HepG2 (cell line): ENCODE data around the gene FOXA1. TPM values are rescaled to one million over a fixed set of nuclear protein-coding genes. Genes with fewer than 3 reads are reported as not detected.

Source experiments
- ATAC-seq: fragments of 200-7000 bp; cut with Tn5 transposase; 3 replicates; pipeline ENCODE4 v1.9.1; 2020; ENCODE audit warnings: mild to moderate bottlenecking, moderate library complexity
- BruUV-seq: library from RNA; stranded (reverse); fragments of 400-500 nt; replicated peaks from 2 replicates; lab custom pipeline; 2021; lab: Mats Ljungman, UMichigan
- CTCF ChIA-PET: fragments of 300-600 bp; formaldehyde crosslinking; extraction: SDS; loops from one replicate; lab custom pipeline; 2021; ENCODE audit warnings: low total read pairs, inconsistent platforms, low intra/inter-chr PET ratio; lab: Yijun Ruan, JAX
- POLR2A ChIA-PET: fragments of 350-600 bp; sonication (Branson Sonifier 250); formaldehyde crosslinking; loops from one replicate; lab custom pipeline; 2020; ENCODE audit warnings: antibody characterized with exemption, inconsistent platforms; lab: Yijun Ruan, JAX
- DNase-seq: peaks from one replicate; pipeline ENCODE4 v3.0.0-alpha.2; 2015; ENCODE audit warnings: low spot score
- FAIRE-seq: peaks from 3 replicates; lab custom pipeline; 2011; peaks lifted over from hg19 to GRCh38; lab: Jason Lieb, UNC
- H2AFZ ChIP-seq: one replicate; pipeline ENCODE4 v1.6.1; 2011; ENCODE audit warnings: low read length, inconsistent platforms
- H3K27ac ChIP-seq: fragments of 300-600 bp; 3 replicates; pipeline ENCODE4 v1.8.0; 2011; ENCODE audit warnings: mixed run types, mild to moderate bottlenecking, mixed read lengths, low read length, inconsistent platforms; ENCODE audit not compliant: insufficient read depth; ENCODE audit errors: extremely low read length
- H3K27me3 ChIP-seq, 2 experiments: fragments of 200-600 bp in 1 of 2; 2 replicates in 1 of 2; 3 replicates in 1 of 2; pipeline versions ENCODE4 v1.6.0 to v1.8.0; 2011; ENCODE audit warnings: low read length in 2 of 2, mild to moderate bottlenecking in 2 of 2, moderate library complexity in 2 of 2, inconsistent platforms in 1 of 2; ENCODE audit not compliant: insufficient read depth in 2 of 2, control insufficient read depth in 1 of 2
- H3K36me3 ChIP-seq, 2 experiments: fragments of 200-600 bp in 1 of 2; replicated peaks in 1 of 2; 2 replicates in 1 of 2; 3 replicates in 1 of 2; pipeline versions ENCODE4 v1.5.1 to v1.8.0; 2011; ENCODE audit warnings: low read length in 2 of 2, inconsistent platforms in 1 of 2; ENCODE audit not compliant: insufficient read depth in 2 of 2, control insufficient read depth in 1 of 2
- H3K4me1 ChIP-seq: 2 replicates; pipeline ENCODE4 v1.5.1; 2012; ENCODE audit warnings: low read length, inconsistent platforms; ENCODE audit not compliant: insufficient read depth
- H3K4me2 ChIP-seq: 2 replicates; pipeline ENCODE4 v1.6.0; 2011; ENCODE audit warnings: low read depth, low read length, inconsistent platforms
- H3K4me3 ChIP-seq, 3 experiments: fragments of 200-600 bp in 1 of 3; sonication (generic), shearing (Covaris generic) in 1 of 3; replicated peaks in 1 of 3; 2 replicates each; pipeline ENCODE4 v1.5.1; 2011 to 2016; ENCODE audit warnings: low read length in 3 of 3, inconsistent platforms in 2 of 3, low read depth in 2 of 3, mild to moderate bottlenecking in 2 of 3, control low read depth in 1 of 3, mixed read lengths in 1 of 3; ENCODE audit not compliant: insufficient read depth in 1 of 3
- H3K79me2 ChIP-seq: one replicate; pipeline ENCODE4 v1.6.1; 2011; ENCODE audit warnings: low read length, inconsistent platforms; ENCODE audit not compliant: insufficient read depth
- H3K9ac ChIP-seq: 2 replicates; pipeline ENCODE4 v1.6.0; 2011; ENCODE audit warnings: mild to moderate bottlenecking, low read depth, low read length, inconsistent platforms; ENCODE audit not compliant: insufficient read depth
- H3K9me3 ChIP-seq: 2 replicates; pipeline ENCODE4 v1.5.1; 2012; ENCODE audit warnings: mild to moderate bottlenecking, low read length
- H4K20me1 ChIP-seq: 2 replicates; pipeline ENCODE4 v1.6.0; 2011; ENCODE audit warnings: inconsistent platforms, mild to moderate bottlenecking, low read length, moderate library complexity; ENCODE audit not compliant: insufficient read depth
- CCDC6 ChIP-seq: sonication (generic); formaldehyde crosslinking; IDR thresholded peaks from 2 replicates; pipeline ENCODE4 v1.8.1; 2022; ENCODE audit warnings: mild to moderate bottlenecking, missing genetic modification reagents, moderate library complexity
- CHD4 ChIP-seq: fragments of 200-600 bp; sonication (generic); IDR thresholded peaks from 2 replicates; pipeline ENCODE4 v1.7.0; 2017; ENCODE audit warnings: mild to moderate bottlenecking, low read length, borderline replicate concordance
- CREM ChIP-seq, 2 experiments: sonication (generic) in 1 of 2; formaldehyde crosslinking in 1 of 2; IDR thresholded peaks; 2 replicates each; pipeline versions ENCODE4 v1.4.0 to v1.6.1; 2016 to 2020; ENCODE audit warnings: antibody characterized with exemption in 1 of 2, mild to moderate bottlenecking in 1 of 2, missing genetic modification reagents in 1 of 2
- EHMT2 ChIP-seq: fragments of 200-600 bp; sonication (generic); IDR thresholded peaks from 2 replicates; pipeline ENCODE4 v1.7.0; 2017; ENCODE audit warnings: antibody characterized with exemption, low read depth, low read length, borderline replicate concordance
- EP300 ChIP-seq, 3 experiments: sonication (generic) in 1 of 3; formaldehyde crosslinking in 1 of 3; IDR thresholded peaks; 2 replicates each; pipeline versions ENCODE4 v1.5.1 to v1.6.1; 2011 to 2020; ENCODE audit warnings: low read depth in 2 of 3, low read length in 2 of 3, borderline replicate concordance in 1 of 3, improper control_type of control experiment in 1 of 3, mild to moderate bottlenecking in 1 of 3, missing genetic modification reagents in 1 of 3, moderate library complexity in 1 of 3
- HES4 ChIP-seq: sonication (generic); formaldehyde crosslinking; IDR thresholded peaks from 2 replicates; pipeline ENCODE4 v1.9.0; 2021; ENCODE audit warnings: mild to moderate bottlenecking, missing genetic modification reagents, borderline replicate concordance
- MXD4 ChIP-seq: IDR thresholded peaks from 2 replicates; pipeline ENCODE4 v1.6.1; 2016; ENCODE audit warnings: mild to moderate bottlenecking, missing biosample characterization, missing genetic modification reagents
- NPAS2 ChIP-seq: sonication (generic); formaldehyde crosslinking; IDR thresholded peaks from 2 replicates; pipeline ENCODE4 v1.8.0; 2022; ENCODE audit warnings: mild to moderate bottlenecking, missing genetic modification reagents, borderline replicate concordance
- TMF1 ChIP-seq: sonication (generic); formaldehyde crosslinking; IDR thresholded peaks from 2 replicates; pipeline ENCODE4 v1.8.1; 2022; ENCODE audit warnings: low read depth, missing genetic modification reagents
- XBP1 ChIP-seq: sonication (generic); formaldehyde crosslinking; IDR thresholded peaks from 2 replicates; pipeline ENCODE4 v1.5.0; 2020; ENCODE audit warnings: missing genetic modification reagents
- ZBTB21 ChIP-seq: sonication (generic); formaldehyde crosslinking; IDR thresholded peaks from 2 replicates; pipeline ENCODE4 v1.4.0; 2020; ENCODE audit warnings: missing genetic modification reagents
- ZNF282 ChIP-seq: fragments of 450-650 bp; IDR thresholded peaks from 2 replicates; pipeline ENCODE4 v1.6.1; 2018; ENCODE audit not compliant: partially characterized antibody
- ZNF564 ChIP-seq: sonication (generic); formaldehyde crosslinking; IDR thresholded peaks from 2 replicates; pipeline ENCODE4 v1.8.1; 2023; ENCODE audit warnings: mild to moderate bottlenecking, missing genetic modification reagents
- ZNF605 ChIP-seq: sonication (generic); formaldehyde crosslinking; IDR thresholded peaks from 2 replicates; pipeline ENCODE4 v1.8.0; 2022; ENCODE audit warnings: mild to moderate bottlenecking, missing genetic modification reagents
- ZNF607 ChIP-seq: sonication (generic); formaldehyde crosslinking; IDR thresholded peaks from 2 replicates; pipeline ENCODE4 v1.5.1; 2020; ENCODE audit warnings: missing genetic modification reagents, mild to moderate bottlenecking, borderline replicate concordance
- ZNF7 ChIP-seq: IDR thresholded peaks from 2 replicates; pipeline ENCODE4 v1.6.1; 2016; ENCODE audit warnings: missing biosample characterization, missing genetic modification reagents
- ZNF703 ChIP-seq: sonication (generic); formaldehyde crosslinking; IDR thresholded peaks from 2 replicates; pipeline ENCODE4 v1.5.1; 2020; ENCODE audit warnings: missing genetic modification reagents, mild to moderate bottlenecking, moderate library complexity, borderline replicate concordance
- ZNF761 ChIP-seq: sonication (generic); formaldehyde crosslinking; conservative IDR thresholded peaks from 2 replicates; pipeline ENCODE4 v1.4.0; 2020; ENCODE audit warnings: mild to moderate bottlenecking, missing genetic modification reagents
- WGBS: methylation state at CpG from one replicate; pipeline ENCODE4 v1.1.6; 2017; ENCODE audit warnings: low lambda C conversion rate; 5-methylcytosine and 5-hydroxymethylcytosine counted together
- in situ Hi-C: cut with HindIII; loops from 2 replicates; pipeline ENCODE4 v1.10.0; 2017; ENCODE audit warnings: low pct_unique_long_range_greater_than_20kb; ENCODE audit not compliant: extremely low pct_ligation_motif_present
- intact Hi-C: fragments of 100-400 bp; cut with micrococcal nuclease; formaldehyde crosslinking; loops from one replicate; pipeline ENCODE4 v1.10.0; 2022; ENCODE audit not compliant: unreplicated experiment
- polyA plus RNA-seq, 8 experiments: library from polyadenylated mRNA; depleted of rRNA in 3 of 8; stranded (reverse) in 7 of 8; unstranded in 1 of 8; fragments of >200 nt; fragmentation: Illumina TruSeq in 4 of 8; extraction: Trizol in 4 of 8; gene quantifications; 2 replicates each; pipeline versions ENCODE4 v1.2.1 to v1.2.3, GENCODE V29; 2011 to 2016; ENCODE audit warnings: low read depth in 4 of 8, missing spikeins in 1 of 8, mixed read lengths in 1 of 8; ENCODE audit not compliant: insufficient read depth in 1 of 8
- total RNA-seq, 5 experiments: library from RNA; depleted of rRNA; stranded (reverse); fragments of >200 nt; fragmentation: Illumina TruSeq; extraction: Trizol; gene quantifications; 2 replicates each; pipeline ENCODE4 v1.2.3, GENCODE V29; 2016; ENCODE audit warnings: low read depth in 1 of 5
- TF ChIP-seq, protein P1 (sequence below): sonication (generic); formaldehyde crosslinking; IDR thresholded peaks from 2 replicates; pipeline ENCODE4 v1.4.0; 2020; ENCODE audit warnings: missing genetic modification reagents

The FOXA1 gene
- total and polyA plus RNA-seq, 2 of the 13 experiments (the other 11 are each of a cell fraction or from before 2014, with no cell fraction given), result 43.4 to 58.6 TPM

DNA sequence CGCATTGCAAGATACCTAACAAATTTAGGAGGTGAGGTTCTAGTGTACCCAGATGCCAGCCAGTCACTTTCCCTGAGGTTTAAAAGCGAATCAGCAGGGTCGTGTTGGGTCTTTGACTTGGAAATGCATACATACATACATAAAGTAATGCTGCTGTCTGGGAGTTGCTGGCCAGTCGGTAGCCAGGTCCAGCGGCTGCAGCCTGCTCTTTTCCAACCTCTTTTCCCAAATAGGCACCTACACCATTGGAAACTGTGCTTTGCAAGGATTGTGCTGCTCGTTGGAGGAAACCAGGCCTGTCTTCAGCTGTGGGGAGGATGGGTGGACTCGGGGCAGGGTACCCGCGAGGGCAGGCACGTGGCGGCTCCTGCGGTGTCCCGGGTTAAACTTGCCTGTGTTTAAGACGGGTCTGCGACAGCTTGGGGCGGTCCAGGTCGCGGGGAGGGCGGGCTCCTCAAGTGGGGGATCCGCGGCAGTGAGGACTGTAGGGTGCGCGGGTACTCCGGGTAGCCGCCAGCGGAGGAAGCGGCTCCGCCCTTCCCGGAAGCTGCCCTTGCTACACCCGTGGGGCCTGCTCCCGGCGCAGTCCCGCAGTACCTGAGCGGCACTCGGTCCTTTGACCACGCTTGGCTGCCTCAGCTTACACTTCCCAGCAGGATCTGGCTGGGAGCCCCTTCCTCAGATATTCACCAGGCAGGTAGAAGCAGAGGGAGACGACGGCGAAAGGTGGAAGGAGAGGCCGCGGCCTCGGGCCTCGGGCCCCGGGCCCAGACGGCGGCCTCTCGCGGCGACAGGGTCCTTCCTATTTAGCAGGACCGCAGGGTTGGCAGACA, 3.1 kb upstream of the FOXA1 start (continued):
- no peak for TF ChIP-seq NPAS2 (CRISPR knock-in tag)
- TF ChIP-seq CCDC6 (CRISPR knock-in tag), result no peak
- TF ChIP-seq HES4 (CRISPR knock-in tag), result no peak; the same call in 1 of the 2 replicates
- TF ChIP-seq ZNF703 (CRISPR knock-in tag), result no peak
- no peak for TF ChIP-seq EP300 (IDR thresholded peaks at IDR 0.05; ENCODE audit: low read depth in 2 of 2, low read length in 2 of 2)
- TF ChIP-seq EP300 (CRISPR knock-in tag; IDR thresholded peaks at IDR 0.05; ENCODE audit: borderline replicate concordance), result no peak

DNA sequence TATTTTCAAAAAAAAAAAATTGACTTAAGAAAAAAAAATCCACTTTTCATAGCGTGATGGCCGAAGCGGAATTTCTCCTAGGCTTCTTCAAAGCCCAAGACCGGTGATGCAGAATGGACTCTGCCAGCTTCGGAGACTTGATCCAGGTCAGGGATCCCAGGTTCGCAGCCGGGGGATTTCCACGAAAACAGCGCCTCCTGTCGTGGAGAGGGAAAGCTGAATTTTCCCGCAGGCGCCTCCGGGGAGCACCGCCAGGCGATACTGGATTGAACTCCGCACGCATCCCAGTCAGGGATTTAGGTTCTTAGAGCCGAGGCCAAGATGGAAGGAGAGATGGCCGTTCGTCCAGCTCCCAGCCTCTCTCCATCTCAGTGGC, 2.5 kb upstream of the FOXA1 start:
- POLR2A ChIA-PET, result interaction anchor here (0.7 to 3.3 kb wide), 2 partner anchors 10 to 20 kb away, joined by 3 to 27 read pairs; no protein-coding TSS in a partner anchor
- peaks cover 56% of the 10 kb centered on the region for H3K79me2 ChIP-seq
- FAIRE-seq, result no peak
- TF ChIP-seq ZNF605 (CRISPR knock-in tag) (no peak), ZNF564 (CRISPR knock-in tag) (no peak), ZBTB21 (no peak), TMF1 (CRISPR knock-in tag) (no peak), XBP1 (peak; percentile 53; the same call in 1 of the 2 replicates), CREM (IDR thresholded peaks at IDR 0.05) (no peak), CREM (CRISPR knock-in tag; IDR thresholded peaks at IDR 0.05) (no peak), ZNF761 (no peak), ZNF7 (CRISPR knock-in tag) (no peak), ZNF607 (CRISPR knock-in tag) (no peak), MXD4 (CRISPR knock-in tag) (no peak), CHD4 (0 out of 2 replicates have a peak, but pooled peaks have one; percentile 64), EHMT2 (peak; percentile 60; the same call in 1 of the 2 replicates), ZNF282 (no peak)
- TF ChIP-seq, protein P1, sequence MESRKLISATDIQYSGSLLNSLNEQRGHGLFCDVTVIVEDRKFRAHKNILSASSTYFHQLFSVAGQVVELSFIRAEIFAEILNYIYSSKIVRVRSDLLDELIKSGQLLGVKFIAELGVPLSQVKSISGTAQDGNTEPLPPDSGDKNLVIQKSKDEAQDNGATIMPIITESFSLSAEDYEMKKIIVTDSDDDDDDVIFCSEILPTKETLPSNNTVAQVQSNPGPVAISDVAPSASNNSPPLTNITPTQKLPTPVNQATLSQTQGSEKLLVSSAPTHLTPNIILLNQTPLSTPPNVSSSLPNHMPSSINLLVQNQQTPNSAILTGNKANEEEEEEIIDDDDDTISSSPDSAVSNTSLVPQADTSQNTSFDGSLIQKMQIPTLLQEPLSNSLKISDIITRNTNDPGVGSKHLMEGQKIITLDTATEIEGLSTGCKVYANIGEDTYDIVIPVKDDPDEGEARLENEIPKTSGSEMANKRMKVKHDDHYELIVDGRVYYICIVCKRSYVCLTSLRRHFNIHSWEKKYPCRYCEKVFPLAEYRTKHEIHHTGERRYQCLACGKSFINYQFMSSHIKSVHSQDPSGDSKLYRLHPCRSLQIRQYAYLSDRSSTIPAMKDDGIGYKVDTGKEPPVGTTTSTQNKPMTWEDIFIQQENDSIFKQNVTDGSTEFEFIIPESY, result peak; percentile 99

More for the DNA sequence above, 2.5 kb upstream of the FOXA1 start:
- H3K4me3 ChIP-seq, result no peak overlapping the region
- DNase-seq (no peak), ATAC-seq (no peak)
- no peak overlapping the region for H3K4me2 ChIP-seq
- no TSS peak for BruUV-seq
- 96% methylated on average over 20 of the region's 20 CpGs for WGBS
- no peak overlapping the region for H3K9ac ChIP-seq
- peaks cover 1 to 5% of the 10 kb centered on the region in 2 experiments; a peak in 4 of 5 replicates for H3K36me3 ChIP-seq
- H2AFZ ChIP-seq, result no peak overlapping the region
- in situ Hi-C loops (no loop called here), intact Hi-C loops (loop anchor here (2.0 kb wide), 1 partner anchor 193 kb away; no protein-coding TSS in a partner anchor)
- no peaks in the 10 kb centered on the region for H4K20me1 ChIP-seq
- no peaks in the 10 kb centered on the region for H3K9me3 ChIP-seq
- H3K27me3 ChIP-seq, result no peaks in the 10 kb centered on the region; a peak in 1 of 5 replicates
- H3K4me1 ChIP-seq, result peaks cover 47% of the 10 kb centered on the region
- CTCF ChIA-PET, result no interaction called here
- no peak overlapping the region for H3K27ac ChIP-seq
